DMS 273 (cell line): ENCODE measurements around the gene SPINDOC.
"Not testable (repeated sequence)": the region's sequence is repeated elsewhere in the genome, so short reads cannot be mapped to it uniquely, and the experiment has no call there.

Experiments used
- DNase-seq: peaks from one replicate; lab custom pipeline; 2025; ENCODE audit not compliant: unreplicated experiment; lab: John Stamatoyannopoulos, UW

SPINDOC gene

DNA sequence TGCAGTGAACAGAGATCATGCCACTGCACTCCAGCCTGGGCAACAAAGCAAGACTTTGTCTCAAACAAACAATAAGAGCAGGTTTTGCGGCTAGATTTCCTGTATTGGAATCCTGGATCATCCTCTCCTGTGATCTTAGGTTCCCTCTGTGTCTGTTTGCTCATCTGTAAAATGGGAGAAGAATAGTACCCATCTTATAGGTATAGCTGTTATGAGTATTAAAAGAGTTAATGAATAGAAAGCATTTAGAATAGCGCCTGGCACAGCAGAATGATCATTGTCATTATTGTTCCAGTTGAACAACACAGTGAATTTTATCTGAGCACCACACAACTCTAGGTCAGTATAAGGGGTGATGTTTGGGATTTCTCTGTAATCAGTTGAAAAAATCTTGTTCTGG, 36.4 kb downstream of the SPINDOC start:
- no peak for DNase-seq

- no peak for DNase-seq
Measured at GRCh38 chr11:63850920-63851319, 37.7 kb downstream of the SPINDOC start.

- DNase-seq: no peak
Measured at GRCh38 chr11:63851364-63851763, 38.1 kb downstream of the SPINDOC start.

- DNase-seq: no peak
Measured at GRCh38 chr11:63853476-63853875, 40.2 kb downstream of the SPINDOC start.

GRCh38 chr11:63854696-63855095, 41.4 kb downstream of the SPINDOC start:
- DNase-seq: no peak

- DNase-seq: no peak
Measured at GRCh38 chr11:63855975-63856374, 42.7 kb downstream of the SPINDOC start.

DNA sequence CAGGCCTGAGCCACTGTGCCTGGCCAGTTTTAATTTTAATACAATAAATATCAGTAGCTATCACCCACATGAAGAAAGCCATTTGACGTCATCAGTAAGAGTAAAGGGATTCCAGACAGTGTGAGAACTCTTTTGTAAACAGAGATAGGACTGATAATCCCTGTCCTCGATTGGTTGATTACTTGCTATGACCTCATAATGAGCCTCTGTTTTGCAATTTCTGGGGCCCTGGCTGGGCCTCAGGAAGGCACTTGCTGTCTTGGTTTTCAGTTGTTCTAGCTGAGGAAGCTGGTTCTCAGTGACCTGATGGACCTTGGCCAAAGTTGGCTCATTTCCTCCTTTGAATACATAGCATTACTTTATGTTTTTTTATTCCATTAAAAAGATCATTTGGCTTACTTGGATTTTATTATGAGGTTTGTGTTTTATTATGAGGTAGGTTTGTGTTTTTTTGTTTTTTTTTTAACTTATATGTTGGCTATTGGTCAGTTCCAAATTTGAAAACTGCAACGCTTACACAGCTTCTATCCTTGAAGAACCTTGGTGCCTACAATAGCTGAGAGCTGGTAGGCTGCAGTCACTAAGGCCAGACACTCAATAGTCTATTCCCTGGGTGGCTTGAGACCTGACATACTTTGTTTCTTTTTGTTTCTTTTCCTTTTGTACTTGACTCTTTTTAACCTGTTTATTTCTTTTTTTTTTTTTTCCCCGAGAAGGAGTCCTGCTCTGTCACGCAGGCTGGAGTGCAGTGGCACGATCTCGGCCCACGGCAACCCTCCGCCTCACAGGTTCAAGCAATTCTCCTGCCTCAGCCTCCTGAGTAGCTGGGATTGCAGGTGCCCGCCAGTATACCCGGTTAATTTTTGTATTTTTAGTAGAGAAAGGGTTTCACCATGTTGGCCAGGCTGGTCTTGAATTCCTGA, 45.6 kb downstream of the SPINDOC start:
- no peak for DNase-seq

- no peak for DNase-seq
Measured at GRCh38 chr11:63862923-63863322, 49.7 kb downstream of the SPINDOC start.

GRCh38 chr11:63863620-63864019, 50.4 kb downstream of the SPINDOC start:
- not testable (repeated sequence) for DNase-seq

GRCh38 chr11:63866211-63866610, 53.0 kb downstream of the SPINDOC start:
- DNase-seq: no peak

DNA sequence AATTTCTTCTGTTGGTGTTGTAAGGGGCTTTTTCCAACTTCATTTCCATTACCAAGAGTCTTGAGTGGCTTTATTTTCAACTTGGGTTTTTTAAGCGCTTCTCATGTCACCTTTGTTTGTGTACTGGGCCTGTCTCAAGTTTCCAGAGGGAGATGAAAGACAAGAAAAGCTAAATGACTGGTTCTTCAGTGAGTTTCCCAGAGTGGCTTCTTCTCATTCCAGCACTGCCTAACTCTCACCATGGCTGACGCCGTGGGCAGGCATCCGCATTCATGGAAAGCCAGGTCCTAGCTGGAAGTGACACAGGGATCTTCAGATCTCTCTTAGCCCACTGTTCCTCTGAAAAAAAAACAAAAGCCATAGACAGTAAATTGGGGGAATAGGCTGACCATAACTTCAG, 54.3 kb downstream of the SPINDOC start:
- DNase-seq: no peak

GRCh38 chr11:63868399-63869064, 55.3 kb downstream of the SPINDOC start:
- no peak for DNase-seq

DNA sequence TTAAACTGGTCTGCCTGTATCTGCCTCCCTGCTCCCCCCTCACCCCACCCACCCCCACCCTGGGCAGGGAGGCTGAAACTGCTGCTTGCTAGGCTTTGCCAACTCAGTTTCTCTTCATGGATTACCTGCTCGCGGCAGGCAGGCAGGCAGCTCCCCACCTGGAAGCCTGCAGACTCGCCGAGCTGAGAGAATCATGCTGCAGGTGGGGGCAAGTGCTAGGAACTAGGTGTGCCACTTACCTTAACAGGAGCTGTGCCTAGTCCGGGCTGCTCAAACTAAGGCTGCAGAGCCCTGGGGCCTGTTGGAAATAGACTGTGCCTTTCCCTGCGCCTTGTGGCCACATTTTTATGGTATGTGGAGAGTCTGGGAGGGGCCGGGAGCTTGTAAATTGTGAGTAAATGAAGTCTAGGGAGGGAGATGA, 55.9 kb downstream of the SPINDOC start:
- DNase-seq: no peak

- DNase-seq: no peak
Measured at GRCh38 chr11:63869683-63870082, 56.4 kb downstream of the SPINDOC start.

DNA sequence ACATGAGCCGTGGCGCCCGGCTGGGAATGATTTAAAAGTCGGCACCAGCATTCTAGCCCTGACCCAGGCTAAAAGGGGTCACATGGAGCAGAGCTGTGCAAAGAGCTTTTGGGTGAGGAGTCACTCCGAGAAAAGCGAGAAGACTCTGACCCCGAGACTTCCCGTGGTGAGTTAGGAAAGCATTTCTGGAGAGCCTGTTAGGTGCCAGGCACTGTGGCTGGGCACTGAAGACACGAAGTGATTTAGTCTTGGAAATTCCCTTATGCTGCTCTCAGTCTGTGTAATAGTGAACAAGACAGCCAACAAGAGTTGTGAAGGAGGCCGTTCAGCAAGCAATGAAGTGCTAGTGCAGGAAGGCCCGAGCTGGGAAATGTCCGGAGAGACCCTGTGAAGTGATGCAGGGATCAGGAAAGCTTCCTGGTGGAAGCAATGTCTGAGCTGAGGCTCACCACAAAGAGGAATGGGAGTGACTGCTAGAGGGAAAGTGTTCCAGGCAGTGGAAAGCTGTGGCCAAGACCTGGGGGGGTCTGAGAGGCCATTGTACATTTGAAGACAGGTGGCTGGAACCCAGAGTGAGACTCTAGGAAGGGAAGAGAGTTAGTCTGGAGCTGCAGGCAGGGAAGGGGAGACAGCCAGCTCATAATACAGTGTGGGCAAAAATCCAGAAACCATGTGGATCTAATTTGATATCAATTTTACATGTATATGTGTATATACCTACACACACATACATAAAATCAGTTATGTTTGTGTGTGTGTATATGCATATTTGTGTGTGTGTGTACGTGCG, 57.3 kb downstream of the SPINDOC start:
- no peak for DNase-seq

GRCh38 chr11:63871962-63872799, 58.9 kb downstream of the SPINDOC start:
- peak; percentile 70 for DNase-seq

DNA sequence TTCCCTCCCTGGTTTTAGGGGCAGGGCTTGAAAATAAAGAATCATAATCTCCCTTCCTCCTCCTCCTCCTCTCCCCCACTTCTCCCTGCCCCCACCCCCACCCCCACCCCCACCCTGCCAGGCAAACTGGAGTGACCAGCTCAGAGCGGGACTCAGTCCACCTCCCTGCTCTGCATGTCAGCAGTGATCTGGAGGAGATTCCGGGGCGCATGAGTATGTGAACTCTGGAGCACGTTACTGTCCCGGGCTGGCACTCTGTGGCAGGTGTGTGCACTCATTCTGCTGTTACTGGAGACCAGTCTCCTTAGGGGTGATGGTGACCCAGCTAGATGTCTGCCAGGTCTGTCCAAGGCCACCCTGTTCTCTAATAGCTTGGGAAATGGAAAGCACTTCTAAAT, 59.5 kb downstream of the SPINDOC start:
- DNase-seq: no peak

- DNase-seq: no peak
Measured at GRCh38 chr11:63873311-63873710, 60.1 kb downstream of the SPINDOC start.

DNA sequence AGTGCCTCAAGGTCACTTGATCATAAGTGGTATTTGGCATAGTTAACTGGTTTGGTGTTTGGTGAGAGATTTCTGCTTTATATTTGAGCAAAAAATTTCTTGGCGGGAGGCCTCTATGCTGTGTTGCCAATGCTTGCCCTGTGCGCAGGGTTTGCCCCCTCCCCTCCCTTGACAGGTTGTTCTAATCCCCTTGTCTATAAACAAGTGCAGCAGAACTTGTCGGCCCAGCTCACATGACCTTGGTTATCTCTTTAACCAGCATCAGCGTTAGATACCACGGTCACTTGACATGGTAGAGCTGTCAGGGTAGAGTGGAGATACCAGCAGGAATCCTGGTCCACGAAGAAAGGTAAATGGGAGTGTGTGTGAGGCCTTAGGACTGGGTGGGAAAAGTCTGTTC, 61.3 kb downstream of the SPINDOC start:
- DNase-seq: no peak

DNA sequence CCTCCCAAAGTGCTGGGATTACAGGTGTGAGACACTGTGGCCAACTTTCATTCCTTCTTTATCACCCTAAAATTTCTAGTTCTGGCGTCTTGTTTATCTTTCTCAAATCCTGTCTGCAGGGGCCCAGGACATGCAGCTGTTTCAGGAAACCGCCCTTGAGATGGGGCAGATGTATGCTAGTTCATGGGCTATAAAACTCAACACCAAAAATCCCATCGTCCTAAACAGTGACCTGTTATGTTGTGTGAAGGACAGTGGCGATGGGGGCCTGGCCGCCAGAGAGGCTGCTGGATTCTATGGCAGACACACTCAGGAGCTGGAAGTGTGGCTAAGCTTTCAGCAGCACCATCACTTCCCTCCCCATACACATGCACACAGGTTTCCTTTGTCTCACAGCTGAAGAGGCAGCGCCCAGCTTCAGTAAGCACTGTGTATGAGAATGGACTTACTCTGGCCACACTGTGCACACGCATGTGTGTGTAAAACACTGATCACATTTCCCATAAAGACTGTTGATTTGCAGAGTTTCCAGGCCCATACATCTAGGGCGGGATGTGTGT, 62.3 kb downstream of the SPINDOC start:
- no peak for DNase-seq
